GM12872 (cell line): ENCODE data around the gene NFKB2.

Experiments
- CTCF ChIP-seq: IDR thresholded peaks from 3 replicates; pipeline ENCODE4 v1.5.1; 2011; ENCODE audit warnings: low read depth, mild to moderate bottlenecking, low read length, moderate library complexity; ENCODE audit not compliant: insufficient read depth

NFKB2 gene

DNA sequence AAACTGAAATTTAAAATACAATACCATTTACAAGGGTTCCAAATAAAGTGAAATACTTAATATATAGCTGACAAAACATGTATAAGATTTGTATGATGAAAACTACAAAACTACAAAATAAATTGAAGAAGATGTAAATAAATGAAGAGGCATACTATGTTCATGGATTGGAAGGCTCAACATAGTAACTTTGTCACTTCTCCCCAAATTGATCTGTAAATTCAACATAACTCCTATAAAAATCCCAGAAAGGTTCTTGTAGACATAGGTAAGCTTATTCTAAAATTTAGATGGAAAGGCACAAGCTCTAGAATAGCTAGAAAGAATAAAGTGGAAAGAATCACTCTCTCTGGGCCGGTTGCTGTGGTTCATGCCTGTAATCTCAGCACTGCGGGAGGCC lies 24.2 kb upstream of the NFKB2 start:
- no peak for TF ChIP-seq CTCF

DNA sequence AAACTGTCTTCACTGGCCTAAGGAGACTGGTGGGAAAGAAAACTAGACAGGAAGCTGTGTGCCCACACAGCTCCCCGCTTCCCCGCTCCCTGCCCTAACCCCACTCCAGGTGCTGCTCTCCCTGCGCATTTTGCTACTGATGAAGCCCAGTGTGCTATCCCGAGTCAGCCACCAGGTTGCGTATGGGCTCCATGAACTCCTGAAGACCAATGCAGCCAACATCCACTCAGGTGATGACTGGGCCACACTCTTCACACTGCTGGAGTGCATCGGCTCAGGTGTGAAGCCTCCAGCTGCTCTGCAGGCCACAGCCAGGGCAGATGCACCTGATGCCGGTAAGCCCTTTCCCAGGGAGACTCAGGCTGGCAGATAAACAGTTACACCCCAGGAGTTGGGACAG lies 20.3 kb upstream of the NFKB2 start:
- TF ChIP-seq CTCF: no peak

- no peak for TF ChIP-seq CTCF
These were observed 19.6 kb upstream of the NFKB2 start for GRCh38 chr10:102375867-102376266.

GRCh38 chr10:102376901-102377300 lies 18.6 kb upstream of the NFKB2 start:
- no peak for TF ChIP-seq CTCF

DNA sequence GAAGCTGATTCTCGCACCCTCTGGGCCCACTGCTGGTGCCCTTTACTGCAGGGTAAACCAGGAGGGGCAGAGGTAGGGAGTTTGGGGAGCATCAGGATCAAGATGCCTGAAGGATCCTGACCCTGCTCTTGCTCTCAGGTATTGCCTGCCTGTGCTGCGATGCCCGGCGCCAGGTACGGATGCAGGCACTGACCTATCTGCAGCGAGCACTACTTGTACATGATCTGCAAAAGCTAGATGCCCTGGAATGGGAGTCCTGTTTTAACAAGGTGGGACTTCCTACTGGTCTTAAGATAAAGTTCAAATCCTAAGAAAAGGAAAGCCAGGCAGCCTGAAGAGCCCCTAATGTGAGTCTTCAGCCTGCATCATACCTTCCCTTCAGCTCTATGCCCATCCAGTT lies 16.1 kb upstream of the NFKB2 start:
- TF ChIP-seq CTCF: no peak

DNA sequence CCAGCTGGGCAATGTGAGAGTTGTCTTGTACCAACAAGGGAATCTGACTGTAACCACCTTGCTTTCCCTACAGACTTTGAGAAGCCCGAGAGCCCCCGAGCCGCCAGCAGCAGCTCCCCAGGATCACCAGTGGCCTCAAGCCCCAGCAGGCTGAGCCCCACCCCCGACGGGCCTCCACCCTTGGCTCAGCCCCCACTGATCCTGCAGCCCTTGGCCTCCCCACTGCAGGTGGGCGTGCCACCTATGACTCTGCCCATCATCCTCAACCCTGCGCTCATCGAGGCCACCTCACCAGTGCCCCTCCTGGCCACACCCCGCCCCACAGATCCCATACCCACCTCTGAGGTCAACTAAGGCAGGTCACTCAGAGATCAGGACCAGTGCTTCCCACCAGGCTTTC lies 13.5 kb upstream of the NFKB2 start:
- TF ChIP-seq CTCF: no peak

DNA sequence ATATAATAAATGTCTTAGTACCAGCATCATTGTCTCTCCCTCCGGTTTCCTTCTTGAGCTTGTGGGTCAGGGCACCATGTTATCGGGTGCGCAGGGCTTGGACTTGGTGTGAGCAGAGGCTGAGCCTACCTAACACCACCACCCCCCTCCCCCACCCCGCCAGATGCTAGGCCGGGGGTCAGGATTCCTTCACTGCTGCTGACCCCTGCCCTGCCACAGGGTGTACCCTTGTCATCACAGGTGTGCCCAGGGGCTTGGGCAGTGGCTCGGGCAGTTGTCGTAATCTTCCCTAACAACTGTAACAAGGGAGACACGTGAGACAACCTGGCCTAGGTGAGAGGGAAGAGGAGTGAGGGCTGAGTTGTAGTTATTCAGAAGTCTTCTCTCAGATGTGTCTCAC lies 12.6 kb upstream of the NFKB2 start:
- no peak for TF ChIP-seq CTCF

DNA sequence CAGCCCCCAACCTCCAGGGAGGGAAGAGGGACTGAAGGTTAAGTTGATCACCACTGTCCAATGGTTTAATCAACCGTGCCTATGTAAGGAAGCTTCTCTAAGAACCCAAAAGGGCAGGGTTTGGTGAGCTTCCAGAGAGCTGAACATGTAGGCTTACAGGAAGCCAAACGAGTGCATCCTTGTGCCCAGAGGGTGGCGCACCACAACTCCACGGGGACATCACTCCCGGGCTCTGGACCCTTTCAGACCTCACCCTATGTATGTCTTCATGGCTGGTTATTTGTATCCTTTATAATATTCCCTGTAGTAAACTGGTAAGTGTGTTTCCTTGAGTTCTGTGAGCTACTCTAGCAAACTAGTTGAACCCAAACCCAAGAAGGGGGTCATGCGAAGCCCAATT lies 11.5 kb upstream of the NFKB2 start:
- peak; percentile 32; the same call in 2 of the 3 replicates for TF ChIP-seq CTCF
